T47D (cell line): ENCODE results near the gene SLC27A3.

Experiments
- DNase-seq, 2 experiments: peaks; one replicate each; pipeline versions ENCODE4 v3.0.0 to v3.0.0-alpha.2; 2011 to 2012; ENCODE audit warnings: low read depth in 1 of 2, low spot score in 1 of 2
- JUND ChIP-seq: IDR thresholded peaks from 2 replicates; pipeline ENCODE4 v1.6.1; 2012; ENCODE audit warnings: low read depth
- in situ Hi-C: cut with HindIII; loops from 2 replicates; pipeline ENCODE4 v1.10.0; 2016; ENCODE audit warnings: low sequenced_read_pairs, low pct_unique_long_range_greater_than_20kb

The SLC27A3 gene

GRCh38 chr1:153791648-153792253 lies 16.5 kb downstream of the SLC27A3 start:
- in situ Hi-C loops: no loop called here
- no peak for TF ChIP-seq JUND
- no peak for DNase-seq

DNA sequence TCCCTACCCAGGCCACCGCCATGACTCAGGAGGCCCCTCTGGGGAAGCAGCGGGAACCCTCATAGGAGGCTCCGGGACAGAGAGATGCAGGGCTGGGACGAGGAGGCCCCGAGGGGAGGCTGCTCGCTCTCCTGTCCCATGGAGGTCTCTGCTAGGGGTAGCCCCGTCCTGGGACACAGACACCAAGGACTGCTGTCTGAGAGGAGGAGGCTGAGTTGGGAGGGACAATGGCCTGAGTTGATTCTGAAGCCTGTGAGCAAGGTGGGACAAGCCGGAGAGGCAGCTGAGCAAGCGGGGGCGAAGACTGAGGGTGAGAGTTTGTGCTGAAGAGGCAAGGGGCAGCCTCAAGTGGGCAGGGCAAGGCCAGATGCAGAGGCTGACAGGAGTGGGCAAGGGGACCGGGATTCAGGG lies 17.4 kb downstream of the SLC27A3 start:
- no peak for TF ChIP-seq JUND
- DNase-seq: no peak
- in situ Hi-C loops: no loop called here

- DNase-seq: no peak
- no peak for TF ChIP-seq JUND
- in situ Hi-C loops: no loop called here
Observed at GRCh38 chr1:153793261-153793972, 18.2 kb downstream of the SLC27A3 start.

DNA sequence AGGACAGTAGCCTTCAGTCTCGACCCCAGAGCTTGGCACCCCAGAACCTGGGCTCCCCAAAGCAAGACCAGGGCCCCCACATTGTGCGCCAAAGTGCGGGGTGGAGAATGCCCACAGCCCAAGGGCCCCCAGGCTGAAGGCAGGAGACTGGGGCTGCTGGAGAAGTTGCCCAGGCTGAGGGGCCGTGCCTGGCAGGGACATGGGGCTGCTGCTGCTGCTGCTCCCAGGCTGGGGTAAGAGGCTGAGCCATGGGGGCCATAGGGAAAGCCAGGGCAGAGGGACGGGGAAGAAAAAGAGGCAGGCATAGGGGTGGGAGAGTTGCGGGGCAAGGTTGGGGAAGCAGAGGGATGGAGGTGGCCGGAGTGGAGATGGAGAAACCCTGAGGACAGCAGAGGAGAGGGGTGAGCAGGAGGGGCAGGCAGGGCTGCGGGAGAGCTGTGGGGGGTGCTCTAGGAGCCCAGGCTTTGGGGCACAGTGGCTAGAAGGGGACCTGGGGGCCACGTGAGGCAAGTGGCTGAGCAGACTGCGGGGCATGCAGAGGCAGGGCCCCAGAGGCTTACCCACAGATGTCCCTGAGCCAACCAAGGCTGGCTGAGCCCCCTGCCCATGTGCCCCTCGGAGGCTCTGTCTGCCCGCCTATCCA lies 18.9 kb downstream of the SLC27A3 start:
- in situ Hi-C loops: no loop called here
- no peak for TF ChIP-seq JUND
- DNase-seq: no peak

- in situ Hi-C loops: no loop called here
- no peak for TF ChIP-seq JUND
- DNase-seq: no peak
Observed at GRCh38 chr1:153794624-153795329, 19.6 kb downstream of the SLC27A3 start.

DNA sequence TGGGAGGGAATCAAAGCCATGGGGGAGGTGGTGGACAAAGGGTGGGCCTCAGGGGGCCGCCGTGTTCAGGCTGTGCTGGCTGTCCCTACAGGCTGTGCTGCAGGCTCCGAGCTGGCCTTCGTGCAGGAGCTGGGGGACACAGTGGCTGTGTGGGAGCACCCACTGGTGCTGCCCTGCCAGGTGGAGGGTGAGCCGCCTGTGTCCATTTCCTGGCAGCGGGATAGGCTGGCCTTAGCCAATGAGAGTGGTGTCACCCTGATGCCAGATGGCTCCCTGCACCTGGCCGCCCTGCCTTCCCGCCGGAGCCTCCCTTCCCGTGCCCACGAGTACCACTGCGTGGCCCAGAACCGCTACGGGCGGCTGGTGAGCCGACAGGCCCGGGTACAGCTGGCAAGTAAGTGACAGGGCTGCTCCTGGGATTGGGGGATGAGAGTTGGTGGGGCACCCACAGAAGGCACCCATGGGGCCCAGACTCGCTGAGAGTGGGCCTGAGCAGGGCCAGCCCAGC lies 20.2 kb downstream of the SLC27A3 start:
- in situ Hi-C loops: no loop called here
- no peak for TF ChIP-seq JUND
- no peak for DNase-seq

- TF ChIP-seq JUND: no peak
- in situ Hi-C loops: no loop called here
- no peak for DNase-seq
Observed at GRCh38 chr1:153795934-153796785, 21.0 kb downstream of the SLC27A3 start.

DNA sequence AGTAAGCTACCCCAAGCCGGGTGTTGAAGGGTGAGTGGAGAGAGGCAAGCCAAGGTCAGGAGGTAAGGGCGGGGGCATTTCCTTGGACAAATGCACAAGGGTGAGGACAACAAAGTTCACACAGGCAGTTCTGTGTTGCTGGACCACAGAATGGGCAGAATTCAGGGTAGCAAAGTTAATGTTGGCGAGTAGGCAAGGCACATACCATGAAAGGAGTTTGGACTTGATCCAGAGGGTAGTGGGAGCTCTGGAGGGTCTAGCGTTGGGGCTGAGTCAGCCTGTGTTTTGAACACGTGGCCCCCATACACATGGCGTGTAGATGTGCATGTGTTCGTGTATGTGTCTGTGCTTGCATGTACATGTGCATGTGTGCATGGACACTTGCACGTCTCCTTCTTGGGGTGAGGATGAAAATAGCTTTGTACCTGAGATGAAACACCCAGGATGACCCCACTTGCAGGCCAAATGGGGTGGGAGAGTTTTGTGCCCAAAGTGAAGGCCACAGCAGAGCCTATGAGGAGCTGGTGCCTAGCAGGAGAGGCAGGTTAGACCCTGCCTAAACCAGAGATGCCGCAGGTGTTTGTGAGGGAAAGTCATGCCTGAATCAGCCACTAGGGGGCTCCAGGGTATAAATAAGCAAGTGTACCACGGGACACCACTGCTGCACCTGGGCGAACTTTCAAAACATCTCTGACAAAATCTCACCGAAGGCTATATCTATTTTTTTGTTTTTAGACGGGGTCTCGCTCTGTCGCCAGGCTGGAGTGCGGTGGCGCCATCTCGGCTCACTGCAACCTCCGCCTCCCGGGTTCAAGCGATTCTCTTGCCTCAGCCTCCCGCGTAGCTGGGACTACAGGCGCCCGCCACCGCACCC lies 21.8 kb downstream of the SLC27A3 start:
- no peak for TF ChIP-seq JUND
- DNase-seq: peak; percentile 89 to 97
- in situ Hi-C loops: no loop called here

GRCh38 chr1:153798468-153798780 lies 23.2 kb downstream of the SLC27A3 start:
- no peak for TF ChIP-seq JUND
- in situ Hi-C loops: no loop called here

DNA sequence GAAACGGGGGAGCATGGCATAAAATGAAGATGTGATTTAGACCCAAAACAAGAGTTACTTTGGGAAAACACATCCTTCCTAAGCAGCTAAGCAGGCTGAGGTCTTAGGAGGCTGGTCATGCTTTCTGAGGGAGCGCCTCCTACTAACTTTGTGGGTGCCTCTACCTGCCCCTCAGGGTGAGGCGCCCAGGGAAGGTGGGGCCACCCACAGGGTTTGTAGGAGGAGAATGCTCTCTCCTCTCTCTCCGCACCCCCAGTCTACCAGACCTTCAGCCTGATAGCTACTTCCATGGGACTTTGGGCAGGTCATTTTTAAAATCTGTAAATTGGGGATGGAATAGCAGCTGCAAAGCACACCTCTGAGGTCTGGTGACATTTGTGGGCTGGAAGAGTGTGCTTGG lies 23.8 kb downstream of the SLC27A3 start:
- DNase-seq: no peak
- TF ChIP-seq JUND: no peak
- in situ Hi-C loops: no loop called here

More at GRCh38 chr1:153798468-153798780, 23.2 kb downstream of the SLC27A3 start:
- no peak for DNase-seq

DNA sequence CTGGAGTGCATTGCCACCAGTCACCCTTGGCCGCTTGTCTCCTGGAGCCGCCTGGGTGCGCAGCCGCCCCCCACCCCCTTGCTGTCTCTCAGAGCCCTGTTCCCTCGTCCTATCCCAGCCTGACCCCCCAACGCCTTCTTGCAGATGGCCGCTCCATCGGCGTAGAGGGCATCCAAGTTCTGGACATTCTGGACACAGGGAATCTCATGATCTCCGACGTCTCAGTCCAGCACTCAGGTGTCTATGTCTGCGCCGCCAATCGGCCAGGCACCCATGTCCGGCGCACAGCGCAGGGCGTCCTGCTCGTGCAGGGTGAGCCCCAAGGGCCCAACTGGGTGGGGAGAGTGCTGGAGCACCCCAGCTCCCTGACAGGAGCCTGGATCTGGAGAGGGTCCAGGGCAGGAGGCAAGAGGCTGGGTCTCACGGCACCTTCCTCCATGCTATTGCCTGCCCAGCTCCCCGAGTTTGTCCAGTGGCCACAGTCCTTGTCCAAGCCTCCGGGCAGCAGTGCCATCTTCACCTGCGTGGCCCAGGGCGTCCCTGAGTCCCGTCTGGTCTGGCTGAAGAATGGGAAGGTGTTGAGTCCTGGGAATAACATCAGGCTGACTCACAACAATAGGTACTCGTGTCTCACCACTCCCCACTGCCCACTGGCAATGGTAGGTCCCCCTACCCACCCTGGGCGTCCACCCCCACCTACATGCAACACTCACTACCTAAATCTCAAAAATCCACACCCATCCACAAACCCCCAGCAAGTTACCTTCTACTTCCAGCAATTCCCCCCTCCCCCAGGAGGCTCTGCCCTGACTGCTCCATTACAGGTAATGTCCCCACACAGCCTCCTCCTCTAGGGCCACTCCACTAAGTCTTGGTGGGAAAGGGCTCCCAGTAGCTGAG lies 24.6 kb downstream of the SLC27A3 start:
- in situ Hi-C loops: no loop called here
- DNase-seq: no peak
- no peak for TF ChIP-seq JUND
